Measurements from ENCODE around the gene CASP10.
"Not testable (repeated sequence)": the region's sequence is repeated elsewhere in the genome, so short reads cannot be mapped to it uniquely, and the experiment has no call there.

The CASP10 gene

DNA sequence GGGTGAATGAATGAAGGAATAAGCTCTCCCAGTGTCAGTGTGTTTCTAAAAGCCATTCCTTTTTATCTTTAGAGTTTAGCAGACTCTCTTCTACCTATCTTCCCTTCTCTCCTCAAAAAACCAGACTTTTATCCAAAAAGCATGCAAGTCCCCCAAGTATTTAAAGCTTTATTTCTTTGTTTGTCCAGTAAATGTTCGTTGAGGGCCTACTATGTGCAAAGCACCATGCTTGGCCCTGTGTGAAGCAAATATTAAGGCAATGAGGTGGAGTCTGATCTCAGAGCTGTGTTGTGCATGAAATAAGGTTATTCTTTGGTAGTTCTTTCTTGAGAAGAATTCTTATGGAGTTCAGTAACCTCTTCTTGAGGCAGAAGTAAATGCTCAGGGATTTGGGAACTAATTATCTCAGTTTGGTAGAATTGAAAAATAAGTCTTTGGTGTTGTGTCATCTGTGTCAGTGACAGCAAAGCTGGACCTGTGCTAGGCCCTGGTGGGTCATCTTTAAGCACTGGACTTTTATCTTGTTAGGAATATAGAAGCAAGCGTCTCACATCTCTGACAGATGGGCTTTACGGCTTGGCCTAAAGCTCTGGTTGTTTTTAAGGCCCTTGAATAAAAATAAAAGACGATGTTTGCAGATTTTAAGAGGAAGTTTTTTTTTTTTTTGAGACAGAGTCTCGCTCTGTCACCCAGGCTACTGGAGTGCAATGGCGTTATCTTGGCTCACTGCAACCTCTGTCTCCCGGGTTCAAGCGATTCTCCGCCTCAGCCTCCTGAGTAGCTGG lies 28.1 kb upstream of the CASP10 start:
- DNase-seq (ENCODE audit: low read depth): no peak

DNA sequence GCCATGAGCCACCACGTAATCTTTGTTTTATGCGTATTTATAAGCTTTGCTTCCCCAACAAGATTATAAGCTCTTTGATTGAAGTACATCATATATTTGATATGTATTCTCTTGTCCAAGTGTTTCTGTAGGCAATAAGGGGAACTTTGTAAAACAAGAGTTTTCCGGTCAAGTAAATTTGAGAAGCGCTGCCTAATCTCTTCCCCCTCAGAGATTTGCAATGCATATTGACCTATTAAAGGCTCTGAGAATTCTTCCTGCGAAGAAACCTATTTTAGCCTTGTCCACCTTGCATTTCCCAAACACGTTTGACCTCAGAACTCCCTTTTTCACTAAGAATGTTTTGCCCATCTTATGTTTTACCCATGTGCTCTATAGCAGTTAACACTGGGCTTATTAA lies 26.9 kb upstream of the CASP10 start:
- no peak for DNase-seq (ENCODE audit: low read depth)

DNA sequence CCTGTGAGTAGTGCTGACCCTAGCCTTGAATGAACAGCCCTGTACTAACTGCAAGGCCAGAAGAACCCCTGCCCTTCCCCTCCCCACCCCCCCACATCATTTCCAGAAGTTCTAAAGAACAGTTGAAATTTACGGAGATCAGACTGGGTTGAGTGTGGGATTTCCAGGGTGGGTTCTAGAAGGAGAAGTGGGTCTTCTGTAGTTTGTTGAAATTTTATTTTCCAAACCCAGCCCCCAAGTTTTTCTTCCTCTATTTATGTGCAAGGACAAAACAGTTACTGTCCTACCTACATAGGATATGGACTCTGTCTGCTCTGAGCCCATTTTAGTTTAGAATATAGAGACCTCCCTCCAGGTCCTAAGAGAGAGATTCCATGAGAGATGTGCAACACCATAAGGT lies 26.3 kb upstream of the CASP10 start:
- DNase-seq (ENCODE audit: low read depth): no peak

DNA sequence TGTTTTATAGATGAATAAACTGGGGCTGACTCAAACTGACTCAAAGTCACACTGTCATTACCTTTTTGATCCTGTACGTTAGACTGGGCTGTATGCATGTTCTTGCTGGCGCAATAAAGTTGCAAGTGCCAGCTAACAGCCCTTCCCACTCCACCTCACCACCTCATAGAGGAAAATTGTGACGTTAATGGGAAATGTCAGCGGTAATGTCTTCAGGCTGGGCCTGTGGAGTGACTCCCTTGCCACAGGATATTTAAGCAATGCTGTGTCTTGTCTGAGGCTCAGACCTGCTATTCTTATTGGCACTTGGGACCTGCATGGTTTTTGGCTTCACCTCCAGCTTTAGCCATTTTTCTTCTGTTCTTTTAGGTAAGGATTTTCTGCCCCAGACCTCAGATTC lies 25.2 kb upstream of the CASP10 start:
- peak; percentile 46 for DNase-seq (ENCODE audit: low read depth)

DNA sequence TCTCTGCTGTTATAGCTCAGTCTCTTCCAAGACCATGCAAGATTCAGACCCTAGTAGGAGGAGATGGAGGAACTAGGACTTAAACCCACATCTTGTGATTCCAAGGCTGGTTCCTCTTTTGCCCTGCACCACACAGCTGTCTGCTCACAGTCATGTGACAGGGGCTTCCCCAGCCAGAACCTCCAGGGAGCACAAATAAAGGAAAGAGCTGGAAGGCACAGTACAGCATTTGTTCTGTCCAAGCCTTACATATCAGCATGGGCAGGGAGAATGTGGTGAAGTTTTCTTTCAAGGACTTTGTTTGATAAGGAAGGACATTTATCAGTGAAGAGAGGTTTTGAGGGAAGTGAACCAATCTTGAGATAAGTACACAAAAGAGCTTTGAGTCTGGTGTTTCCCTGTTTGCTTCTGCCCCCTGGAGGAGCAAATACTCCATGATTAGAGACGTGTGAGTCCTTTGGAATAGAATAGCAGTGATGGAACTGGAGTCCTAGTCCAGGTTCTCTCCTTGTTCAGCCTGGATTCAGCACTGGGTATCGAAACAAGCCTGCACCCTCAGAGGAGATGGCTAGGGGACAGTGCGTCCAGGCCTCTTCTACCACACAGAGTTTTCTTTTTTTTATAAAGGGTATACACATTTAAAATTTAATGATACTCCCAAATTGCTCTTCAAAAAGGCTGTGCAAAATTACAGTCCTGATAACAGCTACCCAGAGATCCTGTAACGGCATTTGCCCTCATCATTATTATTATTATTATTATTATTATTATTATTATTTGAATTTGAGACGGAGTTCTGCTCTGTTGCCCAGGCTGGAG lies 24.6 kb upstream of the CASP10 start:
- DNase-seq (ENCODE audit: low read depth): peak; percentile 83

GRCh38 chr2:201164166-201164565 lies 18.8 kb upstream of the CASP10 start:
- DNase-seq (ENCODE audit: low read depth): no peak

GRCh38 chr2:201167546-201167945 lies 15.4 kb upstream of the CASP10 start:
- DNase-seq (ENCODE audit: low read depth): no peak

DNA sequence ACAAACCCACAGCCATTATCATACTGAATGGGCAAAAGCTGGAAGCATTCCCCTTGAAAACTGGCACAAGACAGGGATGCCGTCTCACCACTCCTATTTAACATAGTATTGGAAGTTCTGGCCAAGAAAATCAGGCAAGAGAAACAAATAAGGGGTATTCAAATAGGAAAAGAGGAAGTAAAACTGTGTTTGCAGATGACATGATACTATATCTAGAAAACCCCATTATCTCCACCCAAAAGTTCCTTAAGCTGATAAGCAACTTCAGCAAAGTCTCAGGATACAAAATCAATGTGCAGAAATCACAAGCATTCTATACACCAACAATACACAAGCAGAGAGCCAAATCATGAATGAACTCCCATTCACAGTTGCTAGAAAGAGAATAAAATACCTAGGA lies 14.4 kb upstream of the CASP10 start:
- not testable (repeated sequence) for DNase-seq (ENCODE audit: low read depth)

DNA sequence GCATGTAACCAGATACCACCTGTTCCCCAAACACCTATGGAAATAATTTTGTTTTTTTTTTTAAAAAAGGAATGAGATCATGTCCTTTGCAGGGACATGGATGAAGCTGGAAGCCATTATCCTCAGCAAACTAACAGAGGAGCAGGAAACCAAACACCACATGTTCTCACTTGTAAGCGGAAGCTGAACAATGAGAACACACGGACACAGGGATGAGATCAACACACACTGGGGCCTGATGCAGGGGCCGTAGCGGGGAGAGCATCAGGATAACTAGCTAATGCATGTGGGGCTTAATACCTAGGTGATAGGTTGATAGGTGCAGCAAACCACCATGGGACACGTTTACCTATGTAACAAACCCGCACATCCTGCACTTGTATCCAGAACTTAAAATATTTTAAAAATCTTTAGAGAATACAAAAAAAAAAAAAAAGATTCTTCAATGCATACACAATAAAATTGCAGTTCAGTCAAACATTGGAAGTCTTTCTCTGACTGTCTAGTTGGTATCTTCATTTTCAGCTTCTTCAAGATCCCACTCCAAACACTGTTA lies 11.6 kb upstream of the CASP10 start:
- no peak for DNase-seq (ENCODE audit: low read depth)

DNA sequence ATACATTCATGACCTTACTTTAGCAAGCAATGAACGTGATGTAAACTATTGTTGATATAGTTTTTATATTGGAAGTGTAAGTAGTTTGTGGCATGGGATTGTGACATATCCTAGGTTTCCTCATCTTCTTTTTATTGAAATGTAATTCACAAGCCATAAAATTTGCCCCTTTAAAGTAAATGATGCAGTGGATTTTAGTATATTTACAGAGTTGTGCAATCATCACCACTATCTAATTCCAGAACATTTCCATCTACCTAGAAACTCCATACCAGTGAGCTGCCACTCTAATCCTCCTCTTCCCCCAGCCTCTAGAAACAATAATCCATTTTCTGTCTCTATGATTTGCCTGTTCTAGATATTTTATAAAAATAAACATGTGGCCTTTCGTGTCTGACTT lies 10.7 kb upstream of the CASP10 start:
- no peak for DNase-seq (ENCODE audit: low read depth)

GRCh38 chr2:201174687-201175086 lies 8.3 kb upstream of the CASP10 start:
- DNase-seq (ENCODE audit: low read depth): no peak

DNA sequence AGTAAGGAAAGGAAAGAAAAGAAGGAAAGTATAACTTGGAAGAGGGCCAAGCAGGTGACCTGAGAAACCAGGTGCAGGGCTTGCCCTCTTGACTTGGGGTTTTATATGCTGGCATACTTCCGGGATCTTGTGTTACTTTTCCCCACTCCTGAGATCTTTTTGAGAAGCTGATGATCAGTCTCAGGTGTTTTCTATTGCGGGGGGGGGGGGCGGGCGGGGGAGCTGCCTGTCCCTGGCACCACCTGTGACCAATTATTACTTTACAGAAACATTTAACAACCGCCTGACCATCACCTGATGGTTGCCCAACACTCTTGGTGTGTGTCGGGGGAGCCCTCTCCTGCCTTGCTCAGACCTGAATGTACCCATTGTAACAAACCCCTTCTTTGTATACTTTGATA lies 6.9 kb upstream of the CASP10 start:
- DNase-seq (ENCODE audit: low read depth): no peak

GRCh38 chr2:201180010-201180409 lies 2.9 kb upstream of the CASP10 start:
- no peak for DNase-seq (ENCODE audit: low read depth)

- DNase-seq (ENCODE audit: low read depth): no peak
Measured at GRCh38 chr2:201183365-201183727, 405 bp downstream of the CASP10 start.

DNA sequence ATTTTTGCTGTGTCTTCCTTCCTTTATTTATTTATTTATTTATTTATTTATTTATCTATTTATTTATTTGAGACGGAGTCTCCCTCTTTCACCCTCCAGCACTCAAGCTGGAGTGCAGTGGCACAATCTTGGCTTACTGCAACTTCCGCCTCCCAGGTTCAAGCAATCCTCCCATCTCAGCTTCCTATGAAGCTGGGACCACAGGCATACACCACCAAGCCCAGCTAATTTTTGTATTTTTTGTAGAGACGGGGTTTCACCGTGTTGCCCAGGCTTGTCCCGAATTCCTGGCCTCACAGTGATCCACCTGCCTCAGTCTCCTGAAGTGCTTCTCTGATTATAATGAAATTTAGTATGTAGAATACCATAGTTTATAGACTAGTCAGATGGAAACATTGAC lies 894 bp downstream of the CASP10 start:
- not testable (repeated sequence) for DNase-seq (ENCODE audit: low read depth)

DNA sequence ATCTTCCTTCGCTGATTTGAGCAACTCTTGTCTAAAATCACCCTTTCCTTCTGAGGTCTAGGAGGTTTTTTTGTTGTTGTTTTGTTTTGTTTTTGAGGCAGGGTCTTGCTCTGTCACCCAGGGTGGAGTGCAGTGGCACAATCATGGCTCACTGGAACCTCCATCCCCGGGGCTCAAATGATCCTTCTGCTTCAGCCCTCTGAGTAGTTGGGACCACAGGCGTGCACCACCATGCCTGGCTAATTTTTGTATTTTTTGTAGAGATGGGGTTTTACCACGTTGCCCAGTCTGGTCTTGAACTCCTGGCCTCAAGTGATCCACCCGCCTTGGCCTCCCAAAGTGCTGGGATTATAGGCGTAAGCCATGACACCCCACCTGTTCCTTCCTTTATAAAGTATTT lies 1.3 kb downstream of the CASP10 start:
- not testable (repeated sequence) for DNase-seq (ENCODE audit: low read depth)

GRCh38 chr2:201185863-201186262 lies 2.9 kb downstream of the CASP10 start:
- DNase-seq (ENCODE audit: low read depth): no peak

GRCh38 chr2:201186982-201187381 lies 4.0 kb downstream of the CASP10 start:
- no peak for DNase-seq (ENCODE audit: low read depth)

GRCh38 chr2:201188449-201188848 lies 5.5 kb downstream of the CASP10 start:
- DNase-seq (ENCODE audit: low read depth): no peak

DNA sequence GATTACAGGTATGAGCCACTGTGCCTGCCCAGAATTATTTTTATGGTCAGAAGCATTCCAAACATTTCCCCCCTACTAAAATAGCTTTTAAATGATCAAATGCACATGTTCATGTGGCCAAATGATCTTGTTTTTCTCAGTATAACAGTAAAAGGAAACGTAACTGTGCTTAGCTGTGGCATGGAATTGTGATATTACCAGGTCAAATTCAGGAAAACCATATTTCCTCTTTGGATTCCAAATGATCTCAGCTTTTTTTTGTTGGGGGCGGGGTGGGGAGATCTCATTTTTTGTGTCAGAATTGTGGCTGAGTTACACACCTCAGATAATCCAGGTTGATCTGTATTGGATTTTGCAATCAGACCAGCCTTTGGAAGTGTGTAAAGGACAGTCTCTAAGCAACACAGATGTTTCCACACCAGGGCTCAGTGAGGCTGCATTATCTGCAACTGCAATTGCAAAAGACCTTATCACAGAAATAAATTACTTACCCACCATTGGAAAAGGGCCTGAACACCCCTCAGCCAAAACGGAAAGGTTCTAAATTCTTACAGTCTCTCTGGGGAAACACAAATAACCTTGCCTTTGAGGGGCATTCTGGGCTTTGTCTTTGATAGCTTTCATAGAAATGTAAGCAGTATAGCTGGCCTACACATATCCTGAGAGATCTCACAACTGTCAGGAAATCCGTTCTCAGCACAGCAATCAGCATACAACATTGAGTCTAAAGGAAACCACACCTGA lies 8.4 kb downstream of the CASP10 start:
- no peak for DNase-seq (ENCODE audit: low read depth)

GRCh38 chr2:201194097-201194496 lies 11.2 kb downstream of the CASP10 start:
- no peak for DNase-seq (ENCODE audit: low read depth)

DNA sequence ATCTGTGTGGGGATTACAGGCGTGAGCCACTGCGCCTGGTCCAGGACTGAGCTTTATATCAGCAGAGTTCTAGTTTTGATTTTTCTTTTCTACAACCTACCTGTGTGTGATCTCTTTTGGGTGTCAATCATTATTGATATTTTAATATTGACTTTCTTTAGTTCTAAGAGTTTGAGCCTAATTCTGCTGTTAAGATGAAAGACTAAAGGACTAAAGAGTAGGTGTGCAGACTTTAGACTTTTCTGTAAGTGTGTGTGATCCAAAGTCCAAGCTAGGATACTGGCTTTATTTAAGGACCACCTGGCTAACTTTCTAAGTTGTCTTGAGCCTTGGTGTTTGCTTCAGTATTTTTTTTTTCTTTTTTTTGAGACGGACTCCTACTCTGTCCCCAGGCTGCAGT lies 12.4 kb downstream of the CASP10 start:
- no peak for DNase-seq (ENCODE audit: low read depth)

GRCh38 chr2:201196003-201196402 lies 13.1 kb downstream of the CASP10 start:
- no peak for DNase-seq (ENCODE audit: low read depth)
